HG03469 (cell line): Measurements from ENCODE around the gene WBP2NL.

Experiments used
- ATAC-seq: cut with Tn5 transposase; IDR thresholded peaks from one replicate; pipeline ENCODE4 v1.9.1; 2021; ENCODE audit warnings: mild to moderate bottlenecking, moderate library complexity, moderate number of reproducible peaks; ENCODE audit not compliant: unreplicated experiment

WBP2NL gene

GRCh38 chr22:42025421-42025820, 26.8 kb downstream of the WBP2NL start:
- ATAC-seq, result no peak

- ATAC-seq, result no peak
These were observed 28.1 kb downstream of the WBP2NL start for GRCh38 chr22:42026705-42027104.

DNA sequence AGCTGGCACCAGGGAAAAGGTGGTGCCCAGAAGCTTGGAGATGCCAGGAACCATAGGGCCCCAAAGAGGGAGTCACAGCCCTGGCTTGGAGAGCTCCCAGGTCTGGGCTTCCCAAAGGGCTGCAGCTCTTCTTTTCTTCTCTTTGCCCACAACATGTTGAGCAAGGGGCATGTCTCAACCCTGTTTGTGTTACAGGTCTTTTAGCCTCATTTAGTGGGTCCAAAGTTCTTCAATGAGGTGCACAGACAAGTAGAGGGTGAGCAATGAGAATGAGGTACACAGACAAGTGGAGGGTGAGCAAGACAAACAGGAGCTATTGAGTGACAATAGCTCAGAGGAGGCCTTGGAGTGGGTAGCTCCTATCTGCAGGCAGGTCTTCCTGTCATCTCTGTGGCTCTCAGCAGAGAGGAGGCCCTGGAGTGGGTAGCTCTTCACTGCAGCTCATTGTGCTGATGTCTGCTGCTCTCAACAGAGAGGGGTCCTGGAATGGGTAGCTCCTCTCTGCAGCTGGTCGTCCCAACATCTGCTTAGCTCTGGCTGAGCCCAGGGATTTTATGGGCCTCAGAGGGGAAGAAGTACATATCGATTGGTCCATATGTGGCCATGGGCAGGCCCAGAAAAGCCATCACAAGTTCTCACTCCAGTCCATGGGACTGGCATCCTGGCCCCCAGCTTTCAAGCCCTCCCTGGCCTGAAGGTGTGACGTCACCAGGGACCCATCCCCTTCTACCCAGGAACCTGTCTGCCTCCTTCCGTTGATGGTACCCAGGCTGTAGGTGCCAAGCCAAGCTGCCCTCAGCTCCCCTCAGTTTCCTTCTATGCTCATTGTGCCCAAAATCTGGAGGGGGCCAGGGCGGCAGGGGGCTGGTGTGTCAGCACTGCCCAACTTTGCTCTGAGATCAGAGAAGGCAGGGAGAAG, 34.9 kb downstream of the WBP2NL start:
- ATAC-seq, result no peak

GRCh38 chr22:42035256-42035655, 36.7 kb downstream of the WBP2NL start:
- no peak for ATAC-seq

GRCh38 chr22:42039271-42039670, 40.7 kb downstream of the WBP2NL start:
- ATAC-seq, result no peak

GRCh38 chr22:42041784-42042183, 43.2 kb downstream of the WBP2NL start:
- no peak for ATAC-seq

GRCh38 chr22:42050641-42051180, 52.1 kb downstream of the WBP2NL start:
- no peak for ATAC-seq

DNA sequence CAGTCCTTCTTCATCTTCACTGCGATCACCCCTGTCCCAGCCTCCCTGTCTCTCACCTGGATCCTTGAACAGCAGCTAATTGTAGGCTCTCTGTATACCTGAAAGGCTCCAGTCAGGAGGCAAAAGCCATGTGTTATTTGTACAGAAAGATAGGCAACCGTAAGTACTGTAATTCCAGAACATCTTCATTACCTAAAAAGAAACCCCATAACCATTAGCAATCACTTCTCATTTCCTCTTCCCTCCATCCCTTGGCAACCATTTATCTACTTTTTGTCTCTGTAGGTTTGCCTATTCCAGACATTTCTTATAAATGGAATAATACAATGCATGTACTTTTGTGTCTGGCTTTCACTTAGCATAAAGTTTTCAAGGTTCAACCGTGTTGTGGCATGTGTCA, 54.2 kb downstream of the WBP2NL start:
- no peak for ATAC-seq

GRCh38 chr22:42056757-42057511, 58.3 kb downstream of the WBP2NL start:
- no peak for ATAC-seq

DNA sequence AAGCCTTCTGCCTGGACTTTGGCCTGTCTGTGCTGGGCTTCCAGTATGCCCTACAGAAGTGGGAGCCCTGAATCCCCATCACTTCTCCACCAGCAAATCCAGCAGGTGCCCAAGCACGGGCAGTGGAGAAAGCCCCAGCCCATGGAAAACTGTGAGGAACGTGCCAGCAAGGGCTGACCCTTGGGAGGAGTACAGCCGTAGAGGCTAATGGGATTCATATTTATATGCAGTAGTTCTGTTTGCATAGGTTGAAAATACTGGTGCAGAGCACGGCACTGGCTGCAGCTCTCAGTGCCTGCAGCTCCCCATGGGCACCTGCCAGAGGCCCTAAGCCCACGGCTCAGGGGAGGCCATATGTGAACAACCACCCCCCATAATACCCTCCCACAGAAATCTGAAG, 61.9 kb downstream of the WBP2NL start:
- no peak for ATAC-seq

- ATAC-seq, result no peak
These were observed 62.5 kb downstream of the WBP2NL start for GRCh38 chr22:42061041-42061440.

DNA sequence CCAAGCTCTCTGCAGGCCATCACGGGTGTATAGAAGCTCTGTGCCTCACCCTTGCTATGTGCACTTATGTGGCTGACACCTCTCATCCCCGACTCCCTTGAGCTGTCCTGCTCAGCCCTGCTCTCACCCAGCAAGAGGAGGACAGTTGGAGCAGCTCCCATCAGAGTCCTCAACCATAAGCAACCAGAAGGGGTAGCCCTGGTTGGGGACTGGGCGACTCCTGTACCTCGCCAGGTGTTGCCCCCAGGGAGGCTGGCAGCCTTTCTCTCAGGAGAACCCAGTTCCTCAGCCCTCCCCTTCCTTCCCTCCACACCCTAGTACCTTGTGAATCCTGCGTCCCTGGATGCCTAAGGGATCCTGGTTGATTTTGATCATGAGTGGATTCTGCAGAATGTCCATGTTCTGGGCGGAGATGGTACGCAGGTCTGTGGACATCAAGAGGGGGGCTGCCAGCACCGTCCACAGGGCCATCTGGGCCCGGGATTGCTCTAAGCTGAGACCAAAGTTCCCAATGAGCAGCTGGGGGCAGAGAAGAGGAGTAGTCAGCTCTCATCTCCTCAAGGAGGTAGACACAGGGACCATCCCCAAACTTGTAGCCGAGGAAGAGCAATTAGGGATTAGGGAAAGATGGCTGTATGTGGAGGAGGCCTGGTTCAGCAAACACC, 64.0 kb downstream of the WBP2NL start:
- no peak for ATAC-seq

- ATAC-seq, result no peak
These were observed 66.0 kb downstream of the WBP2NL start for GRCh38 chr22:42064629-42065028.

- ATAC-seq, result no peak
These were observed 67.0 kb downstream of the WBP2NL start for GRCh38 chr22:42065438-42066125.

DNA sequence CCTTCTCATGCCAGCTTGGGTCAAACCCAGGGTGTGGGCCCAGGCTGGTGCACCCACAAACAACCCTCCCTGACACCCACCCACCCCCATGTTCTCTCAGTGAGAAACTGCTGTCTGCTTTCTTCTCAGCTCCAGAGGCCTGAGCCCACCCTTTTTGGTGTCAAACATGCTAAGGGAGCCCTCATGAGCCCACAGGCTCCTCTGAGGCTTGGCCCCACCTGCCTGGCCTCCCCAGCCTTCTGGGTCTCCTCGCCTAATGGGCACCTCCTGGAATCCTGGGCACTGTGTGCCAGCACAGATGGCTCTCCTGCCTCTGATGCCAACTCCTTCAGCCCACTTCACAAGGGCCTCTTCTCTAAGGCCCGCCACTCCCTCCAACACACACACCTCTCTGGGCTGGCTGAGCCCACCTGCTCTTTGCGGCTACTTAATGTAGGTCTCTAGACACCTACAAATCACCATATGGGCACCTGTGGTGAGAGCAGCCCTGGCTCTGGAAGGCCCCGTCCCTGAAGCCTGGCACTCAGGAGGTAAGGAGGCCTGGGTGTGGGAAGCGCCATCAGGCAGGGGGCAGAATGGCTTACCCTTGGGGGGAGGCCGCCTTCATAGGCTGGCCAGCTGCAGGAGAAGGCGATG, 67.7 kb downstream of the WBP2NL start:
- ATAC-seq, result no peak

- no peak for ATAC-seq
These were observed 68.3 kb downstream of the WBP2NL start for GRCh38 chr22:42066937-42067336.

DNA sequence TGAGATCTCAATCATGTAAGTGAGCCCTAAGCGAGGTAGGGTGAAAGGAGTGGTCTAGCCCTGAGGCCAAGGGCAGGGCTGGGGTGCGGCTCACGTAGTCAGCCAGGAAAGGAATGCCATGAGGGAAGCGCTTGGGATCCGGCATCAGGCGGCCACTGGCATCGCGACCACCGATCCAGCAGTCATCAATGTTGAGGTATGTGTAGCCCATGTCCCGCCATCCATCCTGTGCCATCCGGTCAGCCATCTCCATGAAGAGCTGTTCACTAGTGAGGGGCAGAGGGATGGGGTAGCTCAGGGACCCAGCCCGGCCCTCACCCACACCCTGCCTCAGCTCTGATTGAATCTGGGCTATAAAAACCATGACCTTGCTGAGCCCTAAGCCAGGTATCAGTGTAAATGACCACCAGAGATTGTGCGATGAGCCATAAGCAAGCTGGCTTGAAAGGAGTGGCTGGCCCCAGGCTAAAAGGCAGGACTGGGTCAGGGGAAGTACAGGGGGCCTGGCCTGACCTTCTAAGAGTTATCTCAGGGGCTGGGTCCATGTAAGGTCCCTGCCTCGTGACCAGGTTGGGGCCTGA, 69.2 kb downstream of the WBP2NL start:
- ATAC-seq, result no peak

GRCh38 chr22:42068291-42068690, 69.7 kb downstream of the WBP2NL start:
- ATAC-seq, result no peak

DNA sequence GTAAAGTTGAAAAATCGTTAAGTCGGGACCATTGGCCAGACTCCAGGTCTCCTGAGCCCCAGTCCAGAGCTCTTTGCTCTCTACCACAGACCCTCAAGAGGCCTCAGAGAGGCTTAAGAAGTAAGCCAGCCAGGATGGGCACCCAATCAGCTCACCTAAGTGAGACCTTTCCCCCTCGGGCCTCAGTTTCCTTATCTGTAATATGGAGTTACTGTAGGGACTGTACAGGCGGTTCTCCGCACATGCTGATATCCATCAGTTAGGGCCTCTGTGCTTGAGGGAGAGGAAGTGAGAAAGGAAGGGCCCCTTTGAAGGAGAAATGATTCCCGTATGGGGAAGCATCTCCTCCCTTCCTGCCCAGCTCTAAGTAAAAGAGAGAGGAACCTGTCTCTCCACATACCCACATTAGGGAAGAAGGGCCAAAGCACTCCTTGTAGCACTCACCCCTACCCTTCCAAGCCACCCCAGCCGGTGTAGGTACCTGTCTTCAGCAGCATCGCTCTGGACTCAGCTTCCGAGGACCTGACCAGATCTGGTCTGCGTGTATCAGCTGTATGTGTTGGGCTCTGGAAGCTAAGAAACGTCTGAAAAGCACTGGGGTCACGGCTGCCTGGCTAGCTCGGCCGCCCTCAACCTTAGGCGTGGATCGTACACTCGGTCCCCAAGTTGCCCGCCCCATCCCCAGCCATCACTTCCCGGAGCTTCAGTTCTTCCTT, 71.4 kb downstream of the WBP2NL start:
- no peak for ATAC-seq
